ENCODE measurements around the gene NAV3. TPM values are rescaled to one million over a fixed set of nuclear protein-coding genes. Genes with fewer than 3 reads are reported as not detected.

The NAV3 gene
- total RNA-seq, 1 experiment from 2014 or later, result 6.8 TPM

DNA sequence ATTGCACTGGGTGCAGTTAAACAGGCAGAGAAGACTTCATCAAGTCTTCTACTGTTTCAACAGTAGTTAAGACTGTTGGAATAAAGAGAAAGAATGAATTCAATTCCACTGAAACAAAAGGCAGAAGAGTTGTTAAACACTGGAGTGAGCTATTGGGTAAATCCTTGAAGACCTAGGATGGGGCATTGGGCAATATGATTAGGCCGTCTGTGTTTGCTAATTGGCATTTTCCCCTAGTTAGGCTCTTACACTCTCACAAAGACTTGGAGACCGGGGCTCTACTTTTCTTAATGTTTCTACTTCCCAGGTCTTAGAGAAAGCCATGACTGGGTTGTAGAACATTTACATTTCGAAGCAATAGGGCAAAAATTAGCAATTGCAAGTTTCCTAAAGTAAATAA, 402.1 kb downstream of the NAV3 start:
- Histone ChIP-seq H3K9me2 (replicated peaks; ENCODE audit: low read length) (no peaks in the 10 kb centered on the region), H3K27ac (ENCODE audit: low read length) (no peak overlapping the region), H3K79me2 (ENCODE audit: low read length) (no peaks in the 10 kb centered on the region), H3K27me3 (ENCODE audit: low read length) (no peaks in the 10 kb centered on the region), H4K20me1 (ENCODE audit: low read length) (no peaks in the 10 kb centered on the region), H3F3A (ENCODE audit: low read length, unreplicated experiment) (no peaks in the 10 kb centered on the region), H3K9ac (ENCODE audit: low read length) (no peak overlapping the region), H2AFZ (ENCODE audit: low read length) (no peak overlapping the region), H3K4me1 (ENCODE audit: insufficient read depth, low read length) (no peaks in the 10 kb centered on the region), H3K9me3 (ENCODE audit: low read length) (no peaks in the 10 kb centered on the region), H3K36me3 (ENCODE audit: low read depth, low read length) (no peaks in the 10 kb centered on the region), H3K4me2 (ENCODE audit: low read length) (no peak overlapping the region), H3K4me3 (ENCODE audit: low read length) (no peak overlapping the region)
- no peak for DNase-seq
- ChIA-PET CTCF (no interaction called here), POLR2A (ENCODE audit: unreplicated experiment) (no interaction called here)
- ATAC-seq, result no peak
- TF ChIP-seq EZH2 (IDR thresholded peaks at IDR 0.05; ENCODE audit: low read length, unreplicated experiment) (no peak), EZH2phosphoT487 (IDR thresholded peaks at IDR 0.05; ENCODE audit: borderline replicate concordance, low read length) (no peak)
- TF ChIP-seq, protein P1, sequence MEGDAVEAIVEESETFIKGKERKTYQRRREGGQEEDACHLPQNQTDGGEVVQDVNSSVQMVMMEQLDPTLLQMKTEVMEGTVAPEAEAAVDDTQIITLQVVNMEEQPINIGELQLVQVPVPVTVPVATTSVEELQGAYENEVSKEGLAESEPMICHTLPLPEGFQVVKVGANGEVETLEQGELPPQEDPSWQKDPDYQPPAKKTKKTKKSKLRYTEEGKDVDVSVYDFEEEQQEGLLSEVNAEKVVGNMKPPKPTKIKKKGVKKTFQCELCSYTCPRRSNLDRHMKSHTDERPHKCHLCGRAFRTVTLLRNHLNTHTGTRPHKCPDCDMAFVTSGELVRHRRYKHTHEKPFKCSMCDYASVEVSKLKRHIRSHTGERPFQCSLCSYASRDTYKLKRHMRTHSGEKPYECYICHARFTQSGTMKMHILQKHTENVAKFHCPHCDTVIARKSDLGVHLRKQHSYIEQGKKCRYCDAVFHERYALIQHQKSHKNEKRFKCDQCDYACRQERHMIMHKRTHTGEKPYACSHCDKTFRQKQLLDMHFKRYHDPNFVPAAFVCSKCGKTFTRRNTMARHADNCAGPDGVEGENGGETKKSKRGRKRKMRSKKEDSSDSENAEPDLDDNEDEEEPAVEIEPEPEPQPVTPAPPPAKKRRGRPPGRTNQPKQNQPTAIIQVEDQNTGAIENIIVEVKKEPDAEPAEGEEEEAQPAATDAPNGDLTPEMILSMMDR (conservative IDR thresholded peaks at IDR 0.05; ENCODE audit: low read depth, low read length), result no peak
- intact Hi-C loops (cut with micrococcal nuclease), result no loop called here
- BruUV-seq (replicated peaks), result no TSS peak

DNA sequence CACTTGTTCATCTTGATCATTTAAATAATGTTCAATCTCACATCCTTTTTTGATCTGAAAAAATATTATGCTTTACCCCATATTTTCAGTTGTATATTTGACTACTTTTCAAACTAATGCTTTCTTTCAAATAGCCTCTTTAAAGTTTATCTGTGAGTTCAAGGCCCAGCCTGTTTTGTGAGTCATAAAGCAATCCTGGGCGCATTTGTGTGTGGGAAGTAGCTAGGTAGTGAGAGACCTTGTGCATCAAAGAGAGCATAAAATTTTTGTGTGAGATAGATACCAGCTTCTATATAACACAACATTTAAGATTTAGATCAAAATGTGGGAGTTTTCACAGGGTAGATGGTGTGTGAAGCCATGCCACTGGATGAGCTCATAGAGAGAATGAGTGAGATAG, 405.6 kb downstream of the NAV3 start:
- Histone ChIP-seq H3K4me1 (ENCODE audit: insufficient read depth, low read length) (no peaks in the 10 kb centered on the region), H3K36me3 (ENCODE audit: low read depth, low read length) (no peaks in the 10 kb centered on the region), H3F3A (ENCODE audit: low read length, unreplicated experiment) (no peaks in the 10 kb centered on the region), H3K4me3 (ENCODE audit: low read length) (no peak overlapping the region), H3K4me2 (ENCODE audit: low read length) (no peak overlapping the region), H3K27ac (ENCODE audit: low read length) (no peak overlapping the region), H3K9me3 (ENCODE audit: low read length) (no peaks in the 10 kb centered on the region), H3K9me2 (replicated peaks; ENCODE audit: low read length) (no peaks in the 10 kb centered on the region), H3K79me2 (ENCODE audit: low read length) (no peaks in the 10 kb centered on the region), H2AFZ (ENCODE audit: low read length) (no peak overlapping the region), H3K27me3 (ENCODE audit: low read length) (no peaks in the 10 kb centered on the region), H3K9ac (ENCODE audit: low read length) (no peak overlapping the region), H4K20me1 (ENCODE audit: low read length) (no peaks in the 10 kb centered on the region)
- POLR2A ChIA-PET (ENCODE audit: unreplicated experiment), result no interaction called here
- intact Hi-C loops (cut with micrococcal nuclease), result no loop called here
- DNase-seq (no peak), ATAC-seq (no peak)
- no peak for TF ChIP-seq EZH2 (IDR thresholded peaks at IDR 0.05; ENCODE audit: low read length, unreplicated experiment)
- BruUV-seq (replicated peaks), result no TSS peak
- CTCF ChIA-PET, result no interaction called here

- DNase-seq (no peak), ATAC-seq (no peak)
- CTCF ChIA-PET, result no interaction called here
- Histone ChIP-seq H3K27ac (ENCODE audit: low read length) (no peak overlapping the region), H3K4me3 (ENCODE audit: low read length) (no peak overlapping the region), H2AFZ (ENCODE audit: low read length) (no peak overlapping the region), H3K4me1 (ENCODE audit: insufficient read depth, low read length) (no peaks in the 10 kb centered on the region), H3K9me2 (replicated peaks; ENCODE audit: low read length) (no peaks in the 10 kb centered on the region), H4K20me1 (ENCODE audit: low read length) (no peaks in the 10 kb centered on the region), H3K27me3 (ENCODE audit: low read length) (no peaks in the 10 kb centered on the region), H3K4me2 (ENCODE audit: low read length) (no peak overlapping the region), H3K9ac (ENCODE audit: low read length) (no peak overlapping the region), H3F3A (ENCODE audit: low read length, unreplicated experiment) (no peaks in the 10 kb centered on the region), H3K36me3 (ENCODE audit: low read depth, low read length) (no peaks in the 10 kb centered on the region), H3K79me2 (ENCODE audit: low read length) (no peaks in the 10 kb centered on the region), H3K9me3 (ENCODE audit: low read length) (no peaks in the 10 kb centered on the region)
- POLR2A ChIA-PET (ENCODE audit: unreplicated experiment), result no interaction called here
- BruUV-seq (replicated peaks), result no TSS peak
- intact Hi-C loops (cut with micrococcal nuclease), result no loop called here
- no peak for TF ChIP-seq EZH2phosphoT487 (IDR thresholded peaks at IDR 0.05; ENCODE audit: borderline replicate concordance, low read length)
- TF ChIP-seq, protein P1 (conservative IDR thresholded peaks at IDR 0.05; ENCODE audit: low read depth, low read length), result no peak
- no peak for TF ChIP-seq EZH2 (IDR thresholded peaks at IDR 0.05; ENCODE audit: low read length, unreplicated experiment)
Observed at GRCh38 chr12:78239544-78239943, 408.9 kb downstream of the NAV3 start.

All from PC-3 (cell line).